GM23338 (cell line): ENCODE data around the gene TFEB. TPM values are rescaled to one million over a fixed set of nuclear protein-coding genes. Genes with fewer than 3 reads are reported as not detected.

Experiments used
- ATAC-seq: fragments of 200-7000 bp; cut with Tn5 transposase; 3 replicates; pipeline ENCODE4 v1.9.1; 2020
- DNase-seq: peaks from one replicate; pipeline ENCODE4 v3.0.0-alpha.2; 2015; ENCODE audit warnings: low spot score
- H2AFZ ChIP-seq: fragments of 200-600 bp; sonication (generic); 2 replicates; pipeline ENCODE4 v1.8.0; 2016; ENCODE audit warnings: antibody characterized with exemption, mild to moderate bottlenecking, moderate library complexity
- H3F3A ChIP-seq: fragments of 200-600 bp; sonication (generic); replicated peaks from 2 replicates; pipeline ENCODE4 v1.8.0; 2017; ENCODE audit warnings: antibody characterized with exemption, mixed run types, low read depth
- H3K27ac ChIP-seq: fragments of 200-600 bp; sonication (generic); 2 replicates; pipeline ENCODE4 v1.6.1; 2016; ENCODE audit warnings: low read depth
- H3K27me3 ChIP-seq: fragments of 200-600 bp; sonication (generic); 2 replicates; pipeline ENCODE4 v1.8.0; 2016; ENCODE audit warnings: mild to moderate bottlenecking, mixed run types, moderate library complexity; ENCODE audit not compliant: insufficient read depth
- H3K36me3 ChIP-seq: fragments of 200-600 bp; sonication (generic); 2 replicates; pipeline ENCODE4 v1.8.0; 2016; ENCODE audit warnings: mild to moderate bottlenecking; ENCODE audit not compliant: insufficient read depth
- H3K4me1 ChIP-seq: fragments of 200-600 bp; sonication (generic); 2 replicates; pipeline ENCODE4 v1.8.0; 2016; ENCODE audit warnings: mild to moderate bottlenecking, moderate library complexity; ENCODE audit not compliant: insufficient read depth
- H3K4me2 ChIP-seq: fragments of 200-600 bp; sonication (generic); 2 replicates; pipeline ENCODE4 v1.7.1; 2017; ENCODE audit warnings: mixed run types
- H3K4me3 ChIP-seq: fragments of 200-600 bp; sonication (generic); 2 replicates; pipeline ENCODE4 v1.6.1; 2016; ENCODE audit warnings: mixed run types
- H3K79me2 ChIP-seq: fragments of 200-600 bp; sonication (generic); replicated peaks from 2 replicates; pipeline ENCODE4 v1.8.0; 2017; ENCODE audit warnings: mild to moderate bottlenecking; ENCODE audit not compliant: insufficient read depth
- H3K9me2 ChIP-seq: fragments of 200-600 bp; sonication (generic); 2 replicates; pipeline ENCODE4 v1.8.0; 2017; ENCODE audit not compliant: insufficient read depth
- H4K20me1 ChIP-seq: fragments of 200-600 bp; sonication (generic); replicated peaks from 2 replicates; pipeline ENCODE4 v1.8.0; 2017; ENCODE audit warnings: mild to moderate bottlenecking; ENCODE audit not compliant: insufficient read depth
- H3K27ac Mint-ChIP-seq: 2 replicates; pipeline ENCODE4 v1.8.0; 2020; ENCODE audit warnings: inconsistent platforms, mild to moderate bottlenecking, moderate library complexity, mixed read lengths
- H3K27me3 Mint-ChIP-seq: 3 replicates; pipeline ENCODE4 v1.8.0; 2022; ENCODE audit warnings: low read depth, mild to moderate bottlenecking, moderate library complexity, mixed read lengths, inconsistent platforms; ENCODE audit not compliant: insufficient read depth, poor library complexity
- H3K36me3 Mint-ChIP-seq: 3 replicates; pipeline ENCODE4 v1.8.0; 2021; ENCODE audit warnings: low read depth, mild to moderate bottlenecking, inconsistent platforms, moderate library complexity, mixed read lengths
- H3K4me1 Mint-ChIP-seq: 3 replicates; pipeline ENCODE4 v1.8.0; 2020; ENCODE audit warnings: mild to moderate bottlenecking, inconsistent platforms, mixed read lengths
- H3K4me3 Mint-ChIP-seq: 3 replicates; pipeline ENCODE4 v1.8.0; 2021; ENCODE audit warnings: moderate library complexity, mild to moderate bottlenecking, inconsistent platforms, mixed read lengths
- H3K9me3 Mint-ChIP-seq: 3 replicates; pipeline ENCODE4 v1.8.0; 2020; ENCODE audit warnings: moderate library complexity, mild to moderate bottlenecking, inconsistent platforms, mixed read lengths
- ETS1 ChIP-seq: IDR thresholded peaks from 2 replicates; pipeline ENCODE4 v1.6.1; 2016; ENCODE audit warnings: antibody characterized with exemption
- EZH2 ChIP-seq: fragments of 200-600 bp; sonication (generic); IDR thresholded peaks from one replicate; pipeline ENCODE4 v1.8.0; 2017; ENCODE audit warnings: antibody characterized with exemption, mild to moderate bottlenecking, low read depth; ENCODE audit not compliant: unreplicated experiment
- EZH2phosphoT487 ChIP-seq: fragments of 200-600 bp; sonication (generic); IDR thresholded peaks from one replicate; pipeline ENCODE4 v1.8.1; 2018; ENCODE audit warnings: antibody characterized with exemption; ENCODE audit not compliant: unreplicated experiment
- ZNF114 ChIP-seq: fragments of 250-450 bp; sonication (Bioruptor Pico); IDR thresholded peaks from 2 replicates; pipeline ENCODE4 v1.5.0; 2020; ENCODE audit warnings: mild to moderate bottlenecking, moderate library complexity
- polyA plus RNA-seq: library from polyadenylated mRNA; unstranded; fragments of >200 nt; fragmentation: Nextera tagmentation; extraction: Ambion mirVana; gene quantifications from 2 replicates; pipeline ENCODE4 v1.2.1, GENCODE V29; 2016
- total RNA-seq: library from RNA; depleted of rRNA; stranded (reverse); fragments of >200 nt; shearing (Covaris generic); gene quantifications from 2 replicates; pipeline ENCODE4 v1.2.3, GENCODE V29; 2014

Gene TFEB
- total and polyA plus RNA-seq, 2 experiments from 2014 or later: 1.3 to 4.3 TPM

- Histone ChIP-seq H3K9me2 (no peaks in the 10 kb centered on the region), H3K4me3 (peak overlapping the region; percentile 87), H3K27me3 (peaks cover 79% of the 10 kb centered on the region), H3K4me2 (peak overlapping the region; percentile 100), H2AFZ (peak overlapping the region; percentile 91; the same call in 1 of the 2 replicates), H3F3A (0 out of 2 replicates have a peak, but pooled peaks cover 9% of the 10 kb centered on the region), H3K36me3 (no peaks in the 10 kb centered on the region), H3K79me2 (peaks cover 9% of the 10 kb centered on the region; the same call in 1 of the 2 replicates), H3K27ac (no peak overlapping the region), H4K20me1 (no peaks in the 10 kb centered on the region; the same call in 1 of the 2 replicates), H3K4me1 (peaks cover 51% of the 10 kb centered on the region)
- Mint-ChIP-seq H3K27ac (peak overlapping the region; percentile 10; the same call in 1 of the 2 replicates), H3K9me3 (no peaks in the 10 kb centered on the region; the same call in 2 of the 3 replicates), H3K4me3 (peak overlapping the region; percentile 89), H3K27me3 (peaks cover 57% of the 10 kb centered on the region), H3K4me1 (peaks cover 66% of the 10 kb centered on the region), H3K36me3 (peaks cover 21% of the 10 kb centered on the region)
- ATAC-seq (no peak), DNase-seq (peak; percentile 48)
- TF ChIP-seq ZNF114 (CRISPR knock-in tag) (no peak), ETS1 (peak; percentile 33; the same call in 1 of the 2 replicates)
Observed at GRCh38 chr6:41639809-41640371, 95.5 kb downstream of the TFEB start.

- peaks cover 9% of the 10 kb centered on the region; the same call in 1 of the 2 replicates for H3K79me2 ChIP-seq
- H4K20me1 ChIP-seq: no peaks in the 10 kb centered on the region; the same call in 1 of the 2 replicates
- DNase-seq (peak; percentile 83), ATAC-seq (peak; percentile 31)
- H3K4me1 ChIP-seq: peaks cover 51% of the 10 kb centered on the region
- H3F3A ChIP-seq: 0 out of 2 replicates have a peak, but pooled peaks cover 9% of the 10 kb centered on the region
- TF ChIP-seq EZH2phosphoT487: no peak
- TF ChIP-seq EZH2: peak; percentile 35
- peaks cover 60% of the 10 kb centered on the region for H3K27me3 Mint-ChIP-seq
- no peaks in the 10 kb centered on the region for H3K9me2 ChIP-seq
- peaks cover 21% of the 10 kb centered on the region for H3K36me3 Mint-ChIP-seq
- no peak overlapping the region for H3K27ac Mint-ChIP-seq
- H3K36me3 ChIP-seq: no peaks in the 10 kb centered on the region
- H3K4me3 ChIP-seq: peak overlapping the region; percentile 87
- no peak overlapping the region for H3K27ac ChIP-seq
- H3K27me3 ChIP-seq: peaks cover 82% of the 10 kb centered on the region
- H3K4me1 Mint-ChIP-seq: peaks cover 66% of the 10 kb centered on the region
- H3K4me2 ChIP-seq: peak overlapping the region; percentile 100
- H2AFZ ChIP-seq: peak overlapping the region; percentile 91
- no peaks in the 10 kb centered on the region; the same call in 2 of the 3 replicates for H3K9me3 Mint-ChIP-seq
- H3K4me3 Mint-ChIP-seq: peak overlapping the region; percentile 89
Observed at GRCh38 chr6:41638935-41639808, 96.2 kb downstream of the TFEB start.
